Measurements from ENCODE around the gene EBLN2. TPM values are rescaled to one million over a fixed set of nuclear protein-coding genes. Genes with fewer than 3 reads are reported as not detected.

Gene EBLN2
- total and polyA plus RNA-seq, 2 experiments from 2014 or later: 4.7 to 9.9 TPM

- no peak for TF ChIP-seq CTCF (conservative IDR thresholded peaks at IDR 0.05; ENCODE audit: low read depth in 2 of 2)
Measured at GRCh38 chr3:73098026-73098425, 36.6 kb downstream of the EBLN2 start (continued).

- H3K27me3 Mint-ChIP-seq (ENCODE audit: insufficient read depth, low read depth, poor library complexity): peaks cover 9% of the 10 kb centered on the region
- no peaks in the 10 kb centered on the region for H4K20me1 ChIP-seq (replicated peaks; ENCODE audit: insufficient read depth)
- H3K79me2 ChIP-seq (replicated peaks; ENCODE audit: insufficient read depth): no peaks in the 10 kb centered on the region
- peaks cover 22% of the 10 kb centered on the region for H3K4me1 Mint-ChIP-seq
- H2AFZ ChIP-seq: 0 out of 2 replicates have a peak overlapping the region, but pooled peaks have one; percentile 63
- H3K9me3 Mint-ChIP-seq: no peaks in the 10 kb centered on the region; the same call in 2 of the 3 replicates
- ATAC-seq: no peak
- no peaks in the 10 kb centered on the region for H3K36me3 Mint-ChIP-seq (ENCODE audit: low read depth)
- peaks cover 13% of the 10 kb centered on the region for H3K4me1 ChIP-seq (ENCODE audit: insufficient read depth)
- no peak for DNase-seq (ENCODE audit: low spot score)
- no peak overlapping the region for H3K4me3 ChIP-seq
- no peaks in the 10 kb centered on the region for H3K9me2 ChIP-seq (ENCODE audit: insufficient read depth)
- no peaks in the 10 kb centered on the region for H3K27me3 ChIP-seq (ENCODE audit: insufficient read depth)
- H3K27ac Mint-ChIP-seq: no peak overlapping the region
- no peaks in the 10 kb centered on the region for H3K36me3 ChIP-seq (ENCODE audit: insufficient read depth)
- H3K27ac ChIP-seq (ENCODE audit: low read depth): no peak overlapping the region
- H3K4me3 Mint-ChIP-seq: no peak overlapping the region
- H3K4me2 ChIP-seq: no peak overlapping the region
- H3F3A ChIP-seq (replicated peaks; ENCODE audit: low read depth): no peaks in the 10 kb centered on the region
- no peak for TF ChIP-seq CTCF (conservative IDR thresholded peaks at IDR 0.05; ENCODE audit: low read depth in 2 of 2)
- no peak for TF ChIP-seq ZNF331 (CRISPR knock-in tag; IDR thresholded peaks at IDR 0.05; ENCODE audit: low read depth)
- no peak for TF ChIP-seq ZNF114 (CRISPR knock-in tag; IDR thresholded peaks at IDR 0.05)
- TF ChIP-seq CREB1 (CRISPR knock-in tag; IDR thresholded peaks at IDR 0.05; ENCODE audit: low read depth): no peak
- no peak for TF ChIP-seq JUNB (IDR thresholded peaks at IDR 0.05; ENCODE audit: unreplicated experiment)
- TF ChIP-seq ZNF462 (CRISPR knock-in tag; IDR thresholded peaks at IDR 0.05): no peak
- TF ChIP-seq POLR2AphosphoS5 (IDR thresholded peaks at IDR 0.05; ENCODE audit: low read depth): no peak
- no peak for TF ChIP-seq REST (IDR thresholded peaks at IDR 0.05; ENCODE audit: unreplicated experiment)
- TF ChIP-seq STAT1 (IDR thresholded peaks at IDR 0.05; ENCODE audit: unreplicated experiment): no peak
- TF ChIP-seq EZH2phosphoT487 (IDR thresholded peaks at IDR 0.05; ENCODE audit: unreplicated experiment): no peak
Measured at GRCh38 chr3:73098873-73099272, 37.4 kb downstream of the EBLN2 start.

All from GM23338 (cell line).